Epithelial cell of proximal tubule (primary cell): Measurements from ENCODE around the gene KIAA0930. TPM values are rescaled to one million over a fixed set of nuclear protein-coding genes. Genes with fewer than 3 reads are reported as not detected.

Experiments
- DNase-seq: peaks from one replicate; pipeline ENCODE4 v3.0.0-alpha.2; 2011; ENCODE audit warnings: low read depth
- H3K4me3 ChIP-seq: 2 replicates; pipeline ENCODE4 v1.5.1; 2011; ENCODE audit warnings: low read depth, mild to moderate bottlenecking, low read length
- total RNA-seq: library from RNA; depleted of rRNA; stranded (reverse); fragments of >200 nt; gene quantifications from 2 replicates; pipeline ENCODE4 v1.2.3, GENCODE V29; 2015
- TF ChIP-seq, protein P1 (sequence below): conservative IDR thresholded peaks from 2 replicates; pipeline ENCODE4 v1.5.1; 2012; ENCODE audit warnings: low read depth, mild to moderate bottlenecking, low read length

Gene KIAA0930
- total RNA-seq, 1 donor from 2014 or later: 33.2 TPM

DNA sequence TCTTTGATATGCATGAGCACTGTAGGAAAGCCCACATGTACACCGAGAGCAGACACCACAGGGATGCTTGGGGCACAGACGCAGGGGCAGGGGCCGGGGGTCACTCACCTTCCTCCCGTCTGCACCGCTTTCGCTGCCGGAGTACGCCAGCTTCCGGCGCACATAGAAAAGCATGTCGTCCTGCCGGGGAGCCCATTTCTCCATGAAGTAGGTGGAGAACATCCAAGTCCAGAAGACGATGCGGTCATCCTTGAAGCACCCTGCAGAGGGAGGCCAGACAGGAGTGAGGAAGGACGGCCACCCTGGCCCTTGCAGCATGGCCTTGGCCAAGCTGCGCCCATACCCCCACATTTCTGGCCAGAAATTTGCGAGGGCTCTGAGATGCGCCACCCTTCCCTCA, 28.8 kb downstream of the KIAA0930 start:
- TF ChIP-seq, protein P1, sequence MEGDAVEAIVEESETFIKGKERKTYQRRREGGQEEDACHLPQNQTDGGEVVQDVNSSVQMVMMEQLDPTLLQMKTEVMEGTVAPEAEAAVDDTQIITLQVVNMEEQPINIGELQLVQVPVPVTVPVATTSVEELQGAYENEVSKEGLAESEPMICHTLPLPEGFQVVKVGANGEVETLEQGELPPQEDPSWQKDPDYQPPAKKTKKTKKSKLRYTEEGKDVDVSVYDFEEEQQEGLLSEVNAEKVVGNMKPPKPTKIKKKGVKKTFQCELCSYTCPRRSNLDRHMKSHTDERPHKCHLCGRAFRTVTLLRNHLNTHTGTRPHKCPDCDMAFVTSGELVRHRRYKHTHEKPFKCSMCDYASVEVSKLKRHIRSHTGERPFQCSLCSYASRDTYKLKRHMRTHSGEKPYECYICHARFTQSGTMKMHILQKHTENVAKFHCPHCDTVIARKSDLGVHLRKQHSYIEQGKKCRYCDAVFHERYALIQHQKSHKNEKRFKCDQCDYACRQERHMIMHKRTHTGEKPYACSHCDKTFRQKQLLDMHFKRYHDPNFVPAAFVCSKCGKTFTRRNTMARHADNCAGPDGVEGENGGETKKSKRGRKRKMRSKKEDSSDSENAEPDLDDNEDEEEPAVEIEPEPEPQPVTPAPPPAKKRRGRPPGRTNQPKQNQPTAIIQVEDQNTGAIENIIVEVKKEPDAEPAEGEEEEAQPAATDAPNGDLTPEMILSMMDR: no peak
- no peak overlapping the region for H3K4me3 ChIP-seq
- no peak for DNase-seq

DNA sequence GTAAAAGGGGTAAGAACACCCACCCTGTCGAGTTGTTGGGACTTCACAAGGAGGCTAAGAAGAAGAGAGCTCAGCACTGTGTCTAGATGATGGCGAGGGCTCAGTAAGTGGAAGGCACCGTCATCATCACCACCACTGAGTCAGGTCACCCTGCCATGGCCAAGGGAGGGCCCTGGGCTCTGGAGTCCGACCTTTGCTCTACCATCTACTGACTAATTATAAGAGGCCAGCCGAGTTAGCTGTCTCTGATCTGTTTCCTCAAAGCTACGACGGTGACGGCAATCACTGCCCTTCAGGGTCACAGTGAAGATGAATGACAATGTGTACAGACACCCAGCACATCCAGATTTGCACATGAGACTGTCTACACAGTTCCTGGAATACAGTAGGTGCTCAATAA, 29.3 kb downstream of the KIAA0930 start:
- TF ChIP-seq, protein P1: no peak

DNA sequence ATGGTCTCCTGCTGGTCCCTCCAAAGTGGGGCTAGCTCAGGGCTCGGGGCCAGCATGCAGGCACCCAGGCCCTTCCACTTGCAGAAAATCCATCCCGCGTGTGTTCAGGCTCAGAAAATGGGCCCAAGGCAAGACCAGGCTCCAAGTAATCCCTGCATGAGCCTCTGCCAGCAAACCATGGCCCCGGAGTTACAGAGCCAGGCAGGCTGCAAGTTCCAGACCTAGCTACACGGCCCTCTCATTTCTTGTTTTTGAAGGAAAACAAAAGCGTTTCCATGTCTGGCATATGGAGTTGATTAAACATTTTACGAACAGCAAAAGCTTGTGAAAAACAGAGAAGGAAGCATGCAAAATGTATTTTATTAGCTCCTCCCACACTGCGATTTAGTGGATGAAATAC, 29.7 kb downstream of the KIAA0930 start:
- H3K4me3 ChIP-seq: no peak overlapping the region
- TF ChIP-seq, protein P1: no peak
- no peak for DNase-seq

More for the DNA sequence above, 29.3 kb downstream of the KIAA0930 start:
- H3K4me3 ChIP-seq: no peak overlapping the region
- DNase-seq: no peak

DNA sequence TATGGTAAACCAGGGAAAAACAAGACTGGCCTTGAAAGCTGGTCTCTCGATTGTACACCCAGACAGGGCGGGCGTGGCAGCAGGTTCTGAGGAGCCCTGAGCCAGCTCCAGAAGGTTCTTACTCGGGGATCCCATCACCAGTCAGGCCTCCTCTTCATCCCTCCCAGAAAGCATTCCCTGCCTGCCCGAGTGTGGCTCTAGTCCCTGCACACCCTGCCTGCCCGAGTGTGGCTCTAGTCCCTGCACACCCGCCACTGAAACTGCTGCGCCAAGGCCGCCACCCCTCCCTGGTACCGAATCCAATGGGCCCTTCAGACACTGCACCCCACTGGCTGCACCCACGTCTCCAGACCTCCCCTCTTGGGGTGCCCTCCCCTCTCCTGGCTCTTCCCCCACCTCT, 30.1 kb downstream of the KIAA0930 start:
- TF ChIP-seq, protein P1: no peak
- H3K4me3 ChIP-seq: no peak overlapping the region
- no peak for DNase-seq

DNA sequence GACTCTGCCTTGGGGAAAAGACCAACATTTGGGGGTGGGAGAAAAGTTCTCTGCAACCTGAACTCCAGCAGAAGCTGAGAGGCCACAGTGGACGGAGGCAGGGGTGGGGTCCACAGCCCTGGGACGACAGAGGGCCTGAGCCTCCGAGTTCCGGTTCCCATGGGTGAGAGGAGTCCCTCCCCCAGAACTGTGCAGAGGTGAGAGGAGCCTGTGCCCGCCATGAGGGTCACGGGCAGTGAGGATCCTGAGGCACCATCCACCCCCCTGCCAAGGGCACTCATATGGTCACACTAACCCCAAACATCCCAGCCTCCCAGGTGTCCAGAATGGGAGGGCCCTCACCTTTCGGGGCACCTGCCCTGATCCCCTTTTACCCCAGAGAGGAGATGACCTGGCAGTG, 30.5 kb downstream of the KIAA0930 start:
- TF ChIP-seq, protein P1: no peak
- no peak for DNase-seq

DNA sequence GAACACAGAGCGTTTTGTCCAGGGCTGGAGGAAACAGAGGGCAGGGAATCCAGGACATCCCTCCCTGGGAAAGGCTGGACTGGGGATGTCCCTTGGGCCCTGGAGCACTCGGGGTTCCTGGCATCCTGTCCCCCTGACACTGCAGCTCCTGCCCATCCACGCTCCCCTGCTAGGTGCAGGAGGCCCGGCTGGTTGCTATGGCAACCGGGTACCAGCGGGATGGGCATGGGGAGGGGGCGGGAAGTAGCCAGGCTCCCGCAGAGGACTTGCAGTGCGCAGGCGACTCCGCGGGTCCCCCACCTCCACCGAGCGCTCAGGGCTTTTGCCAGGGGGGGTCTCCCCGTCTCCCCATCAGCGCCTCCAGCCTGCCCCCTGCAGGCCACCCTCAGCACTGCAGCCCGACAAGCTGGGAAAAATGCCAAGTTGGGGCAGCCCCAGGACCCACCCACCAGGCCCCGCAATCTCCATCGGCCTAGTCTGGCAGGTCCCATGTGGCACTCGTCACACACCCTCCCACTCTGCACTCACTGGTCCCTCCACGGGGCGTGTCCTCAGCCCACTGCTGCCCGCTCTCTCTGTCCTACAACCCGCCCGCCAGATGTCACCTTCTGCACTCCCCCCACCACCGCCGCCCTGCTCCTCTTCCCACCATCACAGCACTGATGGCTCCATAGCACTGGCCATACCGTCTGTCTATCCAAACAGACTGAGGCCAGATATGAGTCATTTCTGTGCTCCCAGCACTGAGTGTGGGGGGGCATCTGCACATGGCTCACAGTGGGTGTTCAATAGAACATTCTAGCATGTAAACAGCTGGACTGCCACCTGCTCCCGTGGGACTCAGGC, 31.5 kb downstream of the KIAA0930 start:
- no peak for DNase-seq
- no peak overlapping the region for H3K4me3 ChIP-seq
- TF ChIP-seq, protein P1: peak; percentile 74

More for the DNA sequence above, 30.5 kb downstream of the KIAA0930 start:
- H3K4me3 ChIP-seq: no peak overlapping the region

DNA sequence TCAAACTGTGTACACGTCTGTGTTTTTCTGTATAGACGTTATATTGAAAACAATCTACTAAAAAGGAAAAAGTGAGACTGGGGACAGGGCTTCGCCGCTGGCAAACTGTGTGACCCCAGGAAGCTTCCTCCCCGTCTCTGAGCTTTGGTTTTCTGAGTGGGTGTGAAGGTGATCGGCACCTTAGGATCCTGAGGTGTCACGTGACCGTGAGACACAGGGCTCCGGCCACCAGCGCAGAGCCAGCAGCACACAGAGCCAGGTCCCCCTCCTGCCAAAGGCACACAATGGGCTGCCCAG, 32.0 kb downstream of the KIAA0930 start:
- no peak for DNase-seq
- TF ChIP-seq, protein P1: no peak
- H3K4me3 ChIP-seq: no peak overlapping the region
